Endometrial microvascular endothelial cells (primary cell): ENCODE measurements around the gene LRMDA. TPM values are rescaled to one million over a fixed set of nuclear protein-coding genes. Genes with fewer than 3 reads are reported as not detected.

Experiments used
- in situ Hi-C: cut with HindIII; loops from 2 replicates; pipeline ENCODE4 v1.10.0; 2017; ENCODE audit warnings: low sequenced_read_pairs, low pct_unique_long_range_greater_than_20kb; ENCODE audit errors: inconsistent ontology term
- total RNA-seq: library from RNA; depleted of rRNA; stranded (reverse); fragments of >200 nt; gene quantifications from one replicate; pipeline ENCODE4 v1.2.3, GENCODE V29; 2015; ENCODE audit errors: inconsistent ontology term

LRMDA gene
- total RNA-seq, 1 donor from 2014 or later = 1.2 TPM

DNA sequence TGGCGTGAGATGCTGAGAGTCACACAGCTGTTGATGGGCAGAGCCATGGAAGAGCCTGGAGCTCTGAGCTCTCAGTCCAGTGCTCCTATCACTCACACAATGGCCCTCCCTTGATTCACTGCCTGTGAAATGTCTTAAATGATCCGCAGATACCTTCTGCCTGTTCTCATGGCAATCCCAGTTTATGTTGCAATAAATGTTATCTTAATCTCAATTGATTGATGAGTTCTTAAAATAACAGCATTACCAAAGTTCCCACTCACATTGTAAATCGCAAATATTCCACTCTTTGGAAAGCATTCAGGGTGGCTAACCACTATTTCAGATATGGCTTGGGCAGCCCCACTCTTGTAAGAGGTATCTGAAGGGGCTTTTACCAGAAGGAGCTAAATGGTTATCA, 865.5 kb downstream of the LRMDA start:
- in situ Hi-C loops = no loop called here

DNA sequence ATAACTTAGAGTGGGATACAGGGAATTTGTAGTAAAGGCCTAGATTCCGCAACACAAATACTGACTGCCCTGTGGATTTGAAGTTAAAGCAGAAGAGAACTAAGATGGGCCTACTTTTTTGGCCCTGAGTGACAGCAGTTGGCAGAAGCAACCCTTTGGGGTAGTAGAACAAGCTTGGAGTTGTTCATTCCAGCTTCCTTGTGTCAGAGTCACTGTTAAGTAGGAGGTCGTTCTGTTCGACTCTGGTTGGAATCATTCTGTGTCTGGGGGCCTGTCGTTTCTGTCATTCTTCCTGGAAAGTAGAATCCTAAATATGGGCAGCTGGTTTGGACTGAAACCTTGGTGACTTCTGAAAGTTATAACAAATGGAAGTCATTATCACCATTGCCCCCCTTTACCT, 865.9 kb downstream of the LRMDA start:
- in situ Hi-C loops = no loop called here

GRCh38 chr10:76297780-76298281, 866.4 kb downstream of the LRMDA start:
- in situ Hi-C loops = no loop called here

GRCh38 chr10:76298329-76298728, 866.9 kb downstream of the LRMDA start:
- in situ Hi-C loops = no loop called here

DNA sequence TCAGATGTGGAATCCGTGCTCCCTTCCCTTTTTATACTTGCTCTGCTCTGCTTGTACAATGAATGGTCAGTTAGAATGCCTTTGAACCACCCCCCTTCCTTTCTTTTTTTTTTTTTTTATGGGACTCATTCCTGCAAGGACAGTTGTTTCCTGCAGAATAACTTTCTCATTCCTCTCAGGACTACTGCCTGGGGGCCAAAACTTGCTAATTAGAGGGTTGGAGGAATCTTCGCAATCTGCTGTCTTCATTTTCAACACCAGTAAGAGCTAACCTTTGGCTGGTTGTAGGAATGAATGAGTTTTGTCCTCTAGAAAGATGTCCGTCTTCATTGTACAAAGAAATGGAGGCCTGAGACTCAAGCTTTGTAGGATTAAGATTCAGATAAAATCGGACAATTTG, 868.1 kb downstream of the LRMDA start:
- in situ Hi-C loops = no loop called here

DNA sequence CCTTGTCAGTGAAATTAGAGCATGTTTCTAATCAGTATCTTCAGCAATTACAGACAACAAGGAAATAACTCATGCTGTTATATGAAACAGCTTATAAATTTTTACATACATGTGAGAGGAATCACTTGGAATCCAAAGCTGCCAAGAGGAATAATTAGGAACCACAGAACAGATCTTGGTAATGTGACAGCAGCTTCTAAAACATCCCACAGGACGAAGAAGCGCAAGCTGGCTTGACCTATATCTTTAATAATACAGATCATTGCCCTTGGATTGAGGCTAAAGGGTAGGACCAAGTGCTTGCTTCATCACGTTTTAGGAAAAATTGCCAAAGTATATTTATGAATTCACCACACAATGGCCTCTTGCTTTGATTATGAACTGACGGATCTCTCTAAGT, 869.8 kb downstream of the LRMDA start:
- in situ Hi-C loops = no loop called here

GRCh38 chr10:76301950-76302349, 870.5 kb downstream of the LRMDA start:
- in situ Hi-C loops = no loop called here

DNA sequence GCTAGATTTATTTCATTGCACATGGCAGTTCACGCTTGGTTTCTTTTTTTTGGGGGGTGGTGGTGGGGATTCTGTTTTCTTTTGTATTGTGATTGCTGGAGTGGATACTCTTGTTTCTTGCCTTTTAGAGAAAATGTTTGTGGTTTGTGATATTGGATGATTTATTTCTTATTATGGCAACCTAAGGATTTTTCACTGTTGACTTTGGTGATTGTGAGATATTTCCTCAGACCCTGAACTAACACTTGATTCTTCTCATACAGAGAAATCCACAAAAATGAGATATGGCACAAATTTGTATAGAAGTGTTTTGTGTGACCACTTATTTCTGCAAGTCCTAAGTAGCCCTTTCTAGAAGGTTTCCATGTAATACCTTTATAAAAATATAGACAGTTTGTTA, 871.1 kb downstream of the LRMDA start:
- in situ Hi-C loops = no loop called here

DNA sequence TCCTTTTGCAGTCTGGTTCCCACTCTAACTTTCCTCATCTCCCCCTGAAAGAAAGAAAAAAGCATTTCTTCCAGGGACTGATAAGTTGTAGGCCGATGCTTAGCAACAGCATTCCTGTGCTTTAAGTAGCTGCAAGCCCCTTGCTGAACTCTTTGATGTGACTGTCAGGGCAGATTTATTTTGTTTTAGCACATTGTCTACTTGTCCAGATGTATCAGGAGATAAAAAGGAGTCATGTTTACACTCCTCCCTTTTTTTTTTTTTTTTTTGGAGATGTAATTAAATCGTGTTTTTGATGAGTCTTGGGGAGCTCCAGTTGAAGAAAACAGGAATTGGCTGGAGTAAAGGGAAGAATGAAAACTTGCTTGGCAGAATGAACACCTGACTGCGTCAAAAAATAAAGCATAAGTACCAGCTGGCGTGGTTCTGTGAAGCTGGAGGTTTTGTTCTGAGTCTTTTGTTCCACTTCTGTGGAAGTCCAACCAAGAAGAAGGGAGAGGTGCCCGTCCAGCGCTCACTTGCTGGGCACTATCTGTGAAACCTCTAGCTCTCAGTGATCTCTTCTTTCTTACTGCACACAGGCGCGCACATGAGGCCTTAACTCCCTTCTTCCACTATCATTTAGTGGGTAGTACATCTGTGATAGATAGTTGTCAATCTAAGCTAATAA, 871.7 kb downstream of the LRMDA start:
- in situ Hi-C loops = no loop called here

GRCh38 chr10:76303682-76304316, 872.4 kb downstream of the LRMDA start:
- in situ Hi-C loops = no loop called here

DNA sequence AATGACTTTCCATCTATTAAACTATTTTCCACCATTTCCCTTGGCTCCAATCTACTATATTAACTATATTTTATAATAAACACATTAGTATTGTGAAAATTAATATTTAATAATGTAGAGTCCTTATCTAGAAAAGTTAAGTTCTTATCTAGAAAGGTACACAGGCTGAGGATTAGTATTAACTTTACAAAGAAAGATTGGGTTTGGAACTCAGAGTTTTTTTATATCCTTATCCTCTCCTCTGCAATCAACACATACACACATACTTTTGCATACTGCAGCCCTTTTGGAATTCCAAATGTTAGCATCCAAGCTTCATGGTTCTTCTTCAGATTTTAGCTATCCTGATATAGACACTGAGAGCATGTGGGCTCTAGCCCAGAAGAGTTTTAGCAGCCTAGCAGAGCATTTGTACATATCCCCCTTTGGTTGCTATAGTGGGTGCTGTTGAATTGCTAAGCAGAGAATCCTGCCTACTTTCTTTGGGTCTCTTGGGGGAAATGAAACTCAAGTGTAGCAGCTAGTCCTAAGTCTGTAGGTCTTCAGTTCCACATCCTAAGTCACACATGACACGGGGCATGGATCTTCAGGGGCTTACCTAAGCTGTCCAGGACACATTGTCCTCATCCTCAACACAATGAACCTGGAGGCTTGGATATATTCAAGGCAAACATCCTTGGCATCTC, 874.6 kb downstream of the LRMDA start:
- in situ Hi-C loops = no loop called here

DNA sequence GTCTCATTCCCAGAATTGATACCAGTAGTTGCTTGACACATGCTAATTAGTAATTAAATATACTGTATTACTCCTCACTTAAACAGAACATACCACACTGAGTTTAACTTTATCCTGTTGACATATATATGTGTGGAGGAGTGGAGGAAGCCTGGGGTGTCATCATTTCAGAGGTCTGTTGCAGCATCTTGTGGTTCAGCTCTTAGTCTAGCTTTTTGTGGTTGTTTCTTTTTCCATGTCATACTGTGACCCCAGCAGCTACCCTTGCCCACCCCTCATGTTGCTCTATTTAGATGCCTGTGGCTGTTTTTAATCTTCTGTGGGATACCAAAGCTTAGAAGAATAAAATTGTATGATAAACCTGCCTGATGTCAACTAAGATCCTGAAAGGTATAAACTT, 875.4 kb downstream of the LRMDA start:
- in situ Hi-C loops = no loop called here

DNA sequence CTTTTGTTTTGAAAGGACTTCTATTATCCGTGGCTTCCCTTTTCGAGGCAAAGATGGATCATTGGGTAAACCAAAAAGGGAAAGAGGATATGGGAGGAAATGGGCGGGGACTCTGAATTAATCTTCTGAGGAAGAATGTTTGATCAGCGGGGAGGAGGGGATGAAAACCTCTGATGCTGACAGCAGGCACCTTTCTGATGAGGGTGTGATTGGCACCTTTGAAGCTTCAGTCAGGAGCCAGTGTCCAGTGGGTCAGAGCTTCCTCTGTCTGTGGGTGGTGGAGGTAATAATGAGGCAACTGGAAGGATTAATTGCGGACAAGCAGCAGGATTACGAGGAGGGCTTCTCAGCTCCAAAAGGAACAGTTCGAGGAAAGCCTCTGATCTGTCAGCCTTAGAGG, 877.6 kb downstream of the LRMDA start:
- in situ Hi-C loops = no loop called here

- in situ Hi-C loops = no loop called here
These were observed 878.5 kb downstream of the LRMDA start for GRCh38 chr10:76309741-76310587.

GRCh38 chr10:76310588-76311080, 879.2 kb downstream of the LRMDA start:
- in situ Hi-C loops = no loop called here

DNA sequence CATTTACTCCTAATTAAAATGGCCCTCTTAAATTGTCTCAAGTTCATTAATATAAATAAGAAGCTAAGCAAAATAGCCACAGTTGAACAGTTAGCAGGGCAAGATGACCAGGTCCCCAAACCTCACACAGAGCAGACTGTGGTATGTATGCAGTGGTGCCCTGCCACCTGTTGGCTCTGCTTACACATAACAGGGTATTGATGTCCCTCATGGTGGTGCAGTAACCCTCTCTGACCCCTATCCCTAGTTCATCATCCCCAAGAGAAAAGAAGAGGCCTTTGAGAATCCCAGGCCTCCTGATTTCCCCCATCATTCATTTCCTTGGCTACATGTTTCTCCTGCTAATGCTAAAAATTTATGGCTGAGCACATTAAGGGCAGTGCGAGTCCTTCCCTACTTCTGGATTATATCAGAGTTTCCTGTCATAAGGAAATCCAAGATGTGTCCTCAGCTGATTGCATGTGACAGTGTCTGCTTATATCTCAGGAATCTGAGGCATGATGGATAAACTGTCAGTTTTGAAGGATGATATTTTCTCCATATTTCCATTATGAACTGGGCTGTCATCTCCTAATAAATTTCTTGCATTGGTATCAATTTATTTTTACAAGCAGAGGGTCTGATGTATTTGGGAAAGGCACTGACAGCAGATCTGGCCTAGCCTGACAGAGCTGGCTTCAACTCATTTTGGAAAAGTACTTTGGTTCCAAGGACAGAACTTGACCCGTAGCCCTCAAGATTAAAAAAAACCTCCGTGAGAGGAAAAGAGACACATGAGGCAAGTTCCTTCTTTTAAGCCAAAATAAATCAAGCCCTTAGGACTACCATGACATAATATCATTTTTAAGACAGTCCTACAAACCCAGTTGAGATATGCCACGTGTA, 880.6 kb downstream of the LRMDA start:
- in situ Hi-C loops = no loop called here

- in situ Hi-C loops = no loop called here
These were observed 883.8 kb downstream of the LRMDA start for GRCh38 chr10:76315240-76315639.

- in situ Hi-C loops = no loop called here
These were observed 884.8 kb downstream of the LRMDA start for GRCh38 chr10:76316234-76316633.
